GM18870 (cell line): ENCODE data around the gene ERH.
"Not testable (repeated sequence)": the region's sequence is repeated elsewhere in the genome, so short reads cannot be mapped to it uniquely, and the experiment has no call there.

Experiments used
- ATAC-seq: cut with Tn5 transposase; IDR thresholded peaks from one replicate; pipeline ENCODE4 v1.9.1; 2021; ENCODE audit warnings: moderate library complexity; ENCODE audit not compliant: unreplicated experiment

Gene ERH

GRCh38 chr14:69398053-69398817 is at the start of gene ERH, which contains the start of gene SLC39A9:
Gene ERH, minus strand, starts transcription at chr14:69398299. Its CDS starts 66 bp downstream, at chr14:69398233.
Gene SLC39A9, plus strand, starts transcription at chr14:69398692. Its CDS starts 678 bp downstream, at chr14:69399370.
- peak; percentile 92 for ATAC-seq

GRCh38 chr14:69443296-69443805 is 45.3 kb upstream of the ERH start:
- no peak for ATAC-seq

GRCh38 chr14:69441948-69442347 is 43.8 kb upstream of the ERH start:
- ATAC-seq = no peak

DNA sequence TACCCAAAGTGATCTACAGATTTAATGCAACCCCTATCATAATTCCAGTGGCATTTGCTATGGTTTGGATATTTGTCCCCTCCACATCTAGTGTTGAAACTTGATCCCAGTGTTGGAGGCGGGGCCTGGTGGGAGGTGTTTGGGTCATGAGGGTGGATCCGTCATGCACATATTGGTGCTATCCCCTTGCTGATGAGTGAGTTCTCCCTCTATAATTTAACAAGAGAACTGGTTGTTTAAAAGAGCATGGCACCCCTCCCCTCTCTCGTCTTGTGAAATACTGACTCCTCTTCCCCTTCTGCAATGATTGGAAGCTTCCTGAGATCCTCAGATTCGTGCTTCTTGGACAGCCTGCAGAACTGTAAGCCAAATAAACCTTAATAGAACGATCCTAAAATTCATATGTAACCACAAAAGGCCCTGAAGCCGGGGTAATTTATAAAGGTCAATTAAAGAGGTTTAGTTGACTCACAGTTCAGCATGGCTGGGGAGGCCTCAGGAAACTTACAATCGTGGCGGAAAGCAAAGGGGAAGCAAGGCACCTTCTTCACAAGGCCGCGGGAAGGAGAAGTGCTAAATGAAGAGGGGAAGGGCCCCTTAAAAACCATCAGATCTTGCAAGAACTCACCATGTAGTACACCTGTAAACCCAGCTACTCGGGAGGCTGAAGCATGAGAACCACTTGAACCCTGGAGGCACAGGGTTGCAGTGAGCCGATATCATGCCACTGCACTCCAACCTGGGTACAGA is 41.6 kb upstream of the ERH start:
- no peak for ATAC-seq

DNA sequence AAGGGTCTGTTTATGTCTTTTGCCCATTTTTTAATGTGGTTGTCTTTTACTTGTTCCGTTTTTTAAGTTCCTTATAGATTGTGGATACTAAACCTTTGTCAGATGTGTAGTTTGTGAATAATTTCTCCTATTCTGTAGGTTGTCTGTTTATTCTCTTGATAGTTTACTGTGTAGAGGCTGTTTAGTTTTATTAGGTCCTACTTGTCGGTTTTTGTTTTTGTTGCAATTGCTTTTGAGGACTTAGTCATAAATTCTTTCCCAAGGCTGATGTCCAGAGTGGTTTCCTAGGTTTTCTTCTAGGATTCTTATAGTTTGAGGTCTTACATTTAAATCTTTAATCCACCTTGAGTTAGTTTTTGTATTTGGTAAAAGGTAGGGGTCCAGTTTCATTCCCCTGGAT is 34.3 kb upstream of the ERH start:
- ATAC-seq = no peak

DNA sequence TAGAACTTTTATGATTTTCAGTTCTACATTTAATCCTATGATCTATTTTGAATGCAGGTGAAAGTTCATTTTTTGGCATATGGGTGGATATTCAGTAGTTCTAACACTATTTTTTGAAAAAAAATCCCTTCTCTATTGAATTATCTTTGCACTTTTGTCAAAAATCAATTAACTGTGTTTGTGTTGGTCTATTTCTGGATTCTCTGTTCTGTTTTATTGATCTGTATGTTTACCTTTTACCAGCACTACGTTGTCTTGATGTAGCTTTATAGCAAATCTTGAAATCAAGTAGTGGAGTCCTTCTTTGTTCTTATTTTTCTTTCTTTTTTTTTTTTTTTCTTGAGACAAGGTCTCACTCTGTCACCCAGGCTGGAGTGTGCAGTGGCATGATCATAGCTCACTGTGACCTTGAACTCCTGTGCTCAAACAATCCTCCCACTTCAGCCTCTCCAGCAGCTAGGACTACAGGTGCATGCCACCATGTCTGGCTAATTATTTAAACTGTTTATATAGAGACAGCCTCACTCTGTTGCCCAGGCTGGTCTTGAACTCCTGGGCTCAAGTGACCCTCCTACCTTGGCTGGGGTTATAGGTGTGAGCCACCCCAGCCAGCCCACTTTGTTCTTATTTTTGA is 32.3 kb upstream of the ERH start:
- ATAC-seq = no peak

- ATAC-seq = no peak
These were observed 31.5 kb upstream of the ERH start for GRCh38 chr14:69429643-69430042.

GRCh38 chr14:69428289-69428998 is 30.3 kb upstream of the ERH start:
- peak; percentile 60 for ATAC-seq

DNA sequence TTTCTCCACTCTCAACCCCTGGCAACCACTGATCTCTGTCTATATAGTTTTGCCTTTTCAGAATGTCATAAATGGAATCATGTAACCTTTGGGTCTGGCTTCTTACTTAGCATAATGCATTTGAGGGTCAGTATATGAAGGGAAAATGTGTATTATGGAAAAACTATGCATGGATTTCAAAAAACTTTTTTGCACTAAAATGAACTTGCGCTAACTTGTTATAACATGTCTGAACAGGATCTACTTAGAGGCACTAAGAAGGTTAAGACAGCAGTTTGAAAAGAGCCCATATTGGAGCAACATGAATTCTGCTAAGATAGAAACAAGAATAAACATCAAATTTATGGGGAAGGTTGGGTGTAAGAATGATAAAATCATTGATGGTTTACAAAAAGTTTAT is 29.5 kb upstream of the ERH start:
- ATAC-seq = no peak

DNA sequence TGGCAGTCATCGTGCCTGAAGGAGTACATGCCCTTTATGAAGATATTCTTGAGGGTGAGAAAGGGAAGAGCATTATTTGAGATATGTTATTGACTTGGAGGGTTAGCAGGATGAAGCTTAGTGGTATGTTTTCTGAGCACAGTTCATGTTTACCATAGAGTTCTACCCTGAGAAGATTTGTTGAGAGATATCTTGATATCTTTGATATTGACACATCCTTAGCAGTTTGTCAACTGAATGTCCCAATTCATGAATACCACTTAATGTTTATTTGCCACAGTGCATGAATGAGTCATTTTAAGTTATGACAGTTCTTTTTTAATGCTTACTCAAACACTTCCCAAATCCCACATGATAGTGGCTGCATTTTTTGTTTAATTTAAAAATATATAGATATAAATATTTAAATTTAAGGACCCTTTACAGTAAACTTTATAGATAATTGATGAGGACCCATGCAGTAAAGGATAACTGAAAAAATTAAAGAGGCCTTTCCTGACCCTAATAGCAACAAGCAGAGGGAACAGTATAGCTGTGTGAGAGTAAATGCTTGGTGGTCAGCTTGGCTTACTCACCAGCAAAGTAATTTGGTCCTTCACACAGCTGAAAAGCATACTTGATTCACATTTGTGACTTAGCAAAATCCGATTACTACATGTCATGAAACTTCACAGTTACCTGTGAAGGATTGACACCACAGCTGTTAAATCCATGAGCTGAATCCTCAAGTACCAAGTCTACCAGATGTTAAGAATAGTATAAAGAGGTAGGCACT is 26.2 kb upstream of the ERH start:
- ATAC-seq = no peak

- no peak for ATAC-seq
These were observed 25.2 kb upstream of the ERH start for GRCh38 chr14:69423279-69423678.

- ATAC-seq = not testable (repeated sequence)
These were observed 18.0 kb upstream of the ERH start for GRCh38 chr14:69416087-69416486.

- ATAC-seq = no peak
These were observed 15.4 kb upstream of the ERH start for GRCh38 chr14:69413483-69413882.

- ATAC-seq = no peak
These were observed 10.3 kb upstream of the ERH start for GRCh38 chr14:69408331-69408960.

GRCh38 chr14:69405762-69406161 is 7.7 kb upstream of the ERH start:
- ATAC-seq = no peak

- no peak for ATAC-seq
These were observed 6.8 kb upstream of the ERH start for GRCh38 chr14:69404883-69405282.

- ATAC-seq = no peak
These were observed 6.4 kb upstream of the ERH start for GRCh38 chr14:69404478-69404877.

DNA sequence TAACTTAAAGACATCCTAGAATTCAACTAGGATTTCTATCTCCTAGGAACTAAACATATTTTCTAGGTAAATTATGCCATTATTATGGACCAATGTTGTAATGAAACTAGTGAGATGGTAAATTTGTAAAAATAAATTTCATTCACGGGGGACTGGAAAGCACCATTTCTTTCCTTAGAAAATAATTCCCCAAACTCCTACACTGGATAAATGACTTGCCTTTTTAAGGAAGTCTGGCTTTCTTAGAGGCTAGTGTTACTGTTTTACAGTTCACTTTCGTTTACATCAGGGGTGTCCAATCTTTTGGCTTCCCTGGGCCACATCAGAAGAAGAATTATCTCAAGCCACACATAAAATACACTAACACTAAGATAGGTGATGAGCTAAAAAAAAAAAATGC is 3.7 kb upstream of the ERH start:
- no peak for ATAC-seq

DNA sequence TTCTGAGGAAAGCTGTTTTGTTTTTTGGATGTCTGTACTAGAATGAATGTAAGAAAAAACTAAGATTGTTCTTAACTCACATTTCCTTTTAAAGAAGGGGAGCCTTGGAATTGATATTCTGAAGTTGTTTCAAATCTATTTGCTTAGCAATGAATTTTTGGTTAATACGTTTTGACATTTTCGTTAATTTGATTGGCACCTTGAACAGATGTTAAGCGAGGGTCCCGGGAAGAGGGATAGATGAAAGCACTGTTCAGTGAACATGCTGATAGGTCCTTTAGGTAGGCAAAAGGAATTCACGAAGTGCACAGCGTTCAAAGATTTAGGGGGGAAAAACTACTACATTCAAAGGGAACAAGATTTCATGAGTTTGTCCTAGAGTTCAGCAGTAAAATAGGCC is 2.1 kb upstream of the ERH start:
- no peak for ATAC-seq

DNA sequence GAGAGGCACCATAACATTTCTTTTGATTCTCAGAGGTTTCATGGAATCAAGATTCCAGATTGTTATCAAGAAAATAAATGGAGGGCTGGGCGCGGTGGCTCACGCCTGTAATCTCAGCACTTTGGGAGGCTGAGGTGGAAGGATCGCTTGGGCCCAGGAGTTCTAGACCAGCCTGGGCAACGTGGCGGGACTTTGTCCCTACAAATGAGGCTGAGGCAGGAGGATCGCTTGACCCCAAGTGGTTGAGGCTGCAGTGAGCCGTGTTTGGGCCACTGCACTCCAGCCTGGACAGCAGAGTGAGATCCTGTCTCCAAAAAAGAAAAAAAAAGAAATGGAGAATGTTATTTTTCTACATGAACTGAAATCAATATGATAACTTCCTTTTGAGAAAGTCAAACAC is 1.7 kb upstream of the ERH start:
- ATAC-seq = no peak
